Esophagus squamous epithelium (tissue), 4 donors: ENCODE measurements around the gene PEX1.

ENCODE experiments used
- POLR2A ChIP-seq, 4 donors: fragments of 450-650 bp; IDR thresholded peaks; one replicate each; pipeline ENCODE4 v1.6.1; 2017; ENCODE audit warnings: antibody characterized with exemption in 4 of 4, mild to moderate bottlenecking in 4 of 4, moderate library complexity in 3 of 4
- TF ChIP-seq, protein P1 (sequence below), 6 experiments: fragments of 450-650 bp in 4 of 6; fragments of 200-600 bp in 2 of 6; sonication (generic) in 2 of 6; IDR thresholded peaks; one replicate each; pipeline ENCODE4 v1.5.1; 2016 to 2019; ENCODE audit warnings: antibody characterized with exemption in 6 of 6, mild to moderate bottlenecking in 4 of 6, moderate library complexity in 4 of 6

DNA sequence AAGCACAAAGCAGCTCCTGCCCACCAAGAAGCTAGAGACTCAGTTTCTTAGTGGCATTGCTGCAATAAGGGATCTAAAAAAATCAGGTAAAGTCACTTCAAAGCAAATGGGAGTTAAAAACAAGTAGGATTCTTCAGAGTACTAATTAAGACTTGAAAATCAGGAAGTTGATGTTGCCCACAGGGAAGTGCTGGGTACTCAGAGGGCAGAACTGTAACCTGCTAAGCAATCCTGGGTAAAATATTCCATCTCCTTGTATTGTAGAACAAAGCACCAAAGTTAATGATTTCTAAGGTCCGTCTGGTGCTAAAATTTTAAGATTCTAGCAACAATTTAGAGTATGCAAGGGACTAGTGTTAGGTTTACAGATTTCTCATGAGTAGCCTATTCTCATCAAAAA is 8.3 kb downstream of the PEX1 start:
- TF ChIP-seq, protein P1, sequence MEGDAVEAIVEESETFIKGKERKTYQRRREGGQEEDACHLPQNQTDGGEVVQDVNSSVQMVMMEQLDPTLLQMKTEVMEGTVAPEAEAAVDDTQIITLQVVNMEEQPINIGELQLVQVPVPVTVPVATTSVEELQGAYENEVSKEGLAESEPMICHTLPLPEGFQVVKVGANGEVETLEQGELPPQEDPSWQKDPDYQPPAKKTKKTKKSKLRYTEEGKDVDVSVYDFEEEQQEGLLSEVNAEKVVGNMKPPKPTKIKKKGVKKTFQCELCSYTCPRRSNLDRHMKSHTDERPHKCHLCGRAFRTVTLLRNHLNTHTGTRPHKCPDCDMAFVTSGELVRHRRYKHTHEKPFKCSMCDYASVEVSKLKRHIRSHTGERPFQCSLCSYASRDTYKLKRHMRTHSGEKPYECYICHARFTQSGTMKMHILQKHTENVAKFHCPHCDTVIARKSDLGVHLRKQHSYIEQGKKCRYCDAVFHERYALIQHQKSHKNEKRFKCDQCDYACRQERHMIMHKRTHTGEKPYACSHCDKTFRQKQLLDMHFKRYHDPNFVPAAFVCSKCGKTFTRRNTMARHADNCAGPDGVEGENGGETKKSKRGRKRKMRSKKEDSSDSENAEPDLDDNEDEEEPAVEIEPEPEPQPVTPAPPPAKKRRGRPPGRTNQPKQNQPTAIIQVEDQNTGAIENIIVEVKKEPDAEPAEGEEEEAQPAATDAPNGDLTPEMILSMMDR (IDR thresholded peaks at IDR 0.05): no peak
- TF ChIP-seq POLR2A (IDR thresholded peaks at IDR 0.05): no peak
